ENCODE measurements around the gene OXER1.
"Not testable (repeated sequence)": the region's sequence is repeated elsewhere in the genome, so short reads cannot be mapped to it uniquely, and the experiment has no call there.

OXER1 gene

GRCh38 chr2:42752816-42753813 lies 10.8 kb downstream of the OXER1 start:
- no peak for DNase-seq (ENCODE audit: low read depth, low spot score)

- DNase-seq (ENCODE audit: low read depth, low spot score), result no peak
Observed at GRCh38 chr2:42752314-42752713, 11.6 kb downstream of the OXER1 start.

DNA sequence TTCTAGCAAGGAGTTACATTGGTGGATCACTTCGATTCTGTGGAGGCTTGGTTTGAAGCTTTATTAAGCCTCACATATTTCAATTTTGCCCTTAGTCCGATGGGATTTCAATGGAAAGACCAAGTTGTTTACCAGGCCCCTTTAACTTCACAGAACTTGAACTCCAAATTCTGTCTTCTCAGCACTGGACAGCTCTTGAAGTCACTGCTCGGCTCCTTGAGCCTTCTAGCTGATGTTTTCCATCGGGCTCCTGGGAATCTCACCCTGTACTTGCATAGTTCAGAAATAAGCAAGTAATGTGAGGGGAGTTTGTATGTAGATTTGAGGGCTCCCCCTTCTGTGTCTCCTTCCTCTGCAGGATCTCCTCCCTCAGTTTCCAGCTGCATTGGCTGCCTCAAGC lies 15.1 kb downstream of the OXER1 start:
- no peak for DNase-seq (ENCODE audit: low read depth, low spot score)

DNA sequence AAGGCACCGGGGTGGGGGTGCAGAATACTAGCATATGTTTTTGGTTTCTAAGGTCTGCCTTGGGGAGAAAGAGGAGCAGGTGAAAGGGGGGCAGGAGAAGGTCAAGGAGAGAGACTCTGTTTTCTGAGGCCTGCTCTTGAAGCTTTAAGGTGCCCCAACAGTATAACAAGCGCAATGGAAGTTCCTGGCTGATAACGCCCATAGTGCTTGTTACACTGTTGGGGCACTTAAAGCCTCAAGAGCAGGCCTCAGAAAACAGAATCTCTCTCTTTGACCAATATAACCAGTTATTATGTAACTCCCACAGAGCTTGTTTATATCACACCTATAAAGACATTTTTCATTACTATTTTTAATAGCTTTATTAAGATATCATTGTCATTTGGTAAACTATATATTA lies 16.5 kb downstream of the OXER1 start:
- DNase-seq (ENCODE audit: low read depth, low spot score), result no peak

GRCh38 chr2:42744545-42745082 lies 19.3 kb downstream of the OXER1 start:
- DNase-seq (ENCODE audit: low read depth, low spot score), result no peak

- DNase-seq (ENCODE audit: low read depth, low spot score), result no peak
Observed at GRCh38 chr2:42743659-42743990, 20.3 kb downstream of the OXER1 start.

DNA sequence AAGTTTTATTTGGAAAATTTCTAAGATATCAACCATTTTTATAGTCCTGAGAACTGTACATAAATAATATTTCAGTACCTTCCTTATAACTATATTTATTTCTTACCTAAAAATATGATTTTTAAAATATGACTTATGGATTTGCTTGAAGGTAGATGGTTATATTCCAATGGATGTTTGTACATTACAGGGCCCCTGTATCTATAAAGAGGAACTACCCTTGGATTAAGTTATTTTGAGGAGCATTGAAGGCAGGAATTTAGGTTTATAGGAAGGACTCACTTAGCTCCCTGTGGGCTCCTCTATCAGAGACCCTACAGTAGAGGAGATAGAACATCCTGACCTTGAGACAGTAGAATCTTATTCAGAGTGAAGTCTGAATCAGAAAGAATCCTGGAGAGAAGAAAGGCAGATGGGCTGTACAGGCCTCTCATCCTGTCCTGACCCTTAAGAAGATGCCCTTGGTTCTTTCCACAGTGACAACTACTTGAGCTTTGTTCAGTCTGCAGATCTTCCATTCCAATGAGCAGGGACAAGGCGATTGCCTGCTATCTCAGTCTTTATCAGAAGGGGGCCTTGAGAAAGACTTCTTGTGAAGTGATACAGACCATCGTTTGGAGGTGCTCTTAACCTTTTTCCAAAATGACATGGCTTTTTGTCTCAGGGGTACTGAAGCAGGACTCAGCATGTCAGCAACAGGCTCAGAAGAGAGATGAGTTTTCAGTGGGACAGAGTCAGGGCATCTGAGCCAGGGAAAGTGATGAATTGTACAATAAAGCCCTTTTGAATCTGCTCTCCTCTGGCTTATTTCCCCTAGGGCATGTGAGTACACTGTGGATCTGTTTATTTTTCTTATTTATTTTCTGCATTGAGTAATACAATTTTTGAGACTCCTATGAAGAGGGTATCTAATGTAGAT lies 20.9 kb downstream of the OXER1 start:
- DNase-seq (ENCODE audit: low read depth, low spot score), result no peak

DNA sequence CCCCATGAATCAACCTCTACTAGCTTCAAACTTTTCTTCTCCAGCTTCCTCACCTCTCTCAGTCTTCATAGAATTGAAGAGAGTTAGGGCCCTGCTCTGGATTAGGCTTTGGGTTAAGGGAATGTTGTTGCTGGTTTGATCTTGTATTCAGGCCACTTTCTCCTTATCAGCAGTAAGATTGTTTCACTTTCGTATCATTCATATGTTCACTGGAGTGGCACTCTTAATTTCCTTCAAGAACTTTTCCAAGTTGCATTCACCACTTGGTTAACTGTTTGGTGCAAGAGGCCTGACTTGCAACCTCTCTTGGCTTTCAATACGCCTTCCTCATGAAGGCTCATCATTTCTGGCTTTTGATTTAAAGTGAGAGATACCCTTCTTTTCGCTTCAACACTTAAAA lies 22.8 kb downstream of the OXER1 start:
- no peak for DNase-seq (ENCODE audit: low read depth, low spot score)

DNA sequence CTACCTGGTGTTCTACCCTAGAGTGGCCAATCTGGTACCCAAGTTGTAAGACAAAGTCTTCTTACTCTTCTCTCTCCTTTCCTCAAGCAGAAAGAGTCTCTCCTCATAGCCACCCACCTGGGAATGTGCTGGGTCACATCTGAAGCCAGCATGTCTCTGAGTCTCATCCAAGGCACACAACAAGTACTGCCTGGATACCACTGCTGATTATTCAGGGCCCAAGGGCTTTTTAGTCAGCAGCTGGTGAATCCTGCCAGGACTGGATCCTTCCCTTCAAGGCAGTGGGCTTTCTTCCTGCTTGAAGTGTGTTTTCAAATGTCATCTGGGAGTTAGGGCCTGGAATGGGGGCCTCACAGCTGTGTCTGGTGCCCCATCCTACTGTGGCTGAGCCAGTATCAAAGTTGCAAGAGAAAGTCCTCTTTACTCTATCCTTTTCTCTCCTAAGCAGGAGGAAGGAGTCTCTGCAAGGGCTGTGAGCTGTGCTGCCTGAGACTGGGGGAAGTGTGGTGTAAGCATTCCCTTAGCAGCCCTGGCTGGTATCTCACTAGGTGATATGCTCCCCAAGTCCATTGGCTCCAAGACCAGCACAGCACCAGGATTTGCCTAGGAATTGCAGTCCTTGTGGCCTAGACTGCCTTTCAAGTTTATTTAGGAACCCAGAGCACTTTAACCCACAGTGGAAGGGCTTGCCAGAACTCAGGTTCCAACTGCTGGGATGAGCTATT lies 27.2 kb downstream of the OXER1 start:
- no peak for DNase-seq (ENCODE audit: low read depth, low spot score)

- DNase-seq (ENCODE audit: low read depth, low spot score), result no peak
Observed at GRCh38 chr2:42733852-42734251, 30.1 kb downstream of the OXER1 start.

GRCh38 chr2:42731316-42731715 lies 32.6 kb downstream of the OXER1 start:
- not testable (repeated sequence) for DNase-seq (ENCODE audit: low read depth, low spot score)

GRCh38 chr2:42726680-42727079 lies 37.3 kb downstream of the OXER1 start:
- DNase-seq (ENCODE audit: low read depth, low spot score), result no peak

GRCh38 chr2:42725657-42726056 lies 38.3 kb downstream of the OXER1 start:
- DNase-seq (ENCODE audit: low read depth, low spot score), result no peak

- DNase-seq (ENCODE audit: low read depth, low spot score), result no peak
Observed at GRCh38 chr2:42724886-42725285, 39.0 kb downstream of the OXER1 start.

GRCh38 chr2:42723465-42723864 lies 40.5 kb downstream of the OXER1 start:
- no peak for DNase-seq (ENCODE audit: low read depth, low spot score)

GRCh38 chr2:42722320-42723190 lies 41.4 kb downstream of the OXER1 start:
- DNase-seq (ENCODE audit: low read depth, low spot score), result peak; percentile 93

- no peak for DNase-seq (ENCODE audit: low read depth, low spot score)
Observed at GRCh38 chr2:42721898-42722297, 42.0 kb downstream of the OXER1 start.

DNA sequence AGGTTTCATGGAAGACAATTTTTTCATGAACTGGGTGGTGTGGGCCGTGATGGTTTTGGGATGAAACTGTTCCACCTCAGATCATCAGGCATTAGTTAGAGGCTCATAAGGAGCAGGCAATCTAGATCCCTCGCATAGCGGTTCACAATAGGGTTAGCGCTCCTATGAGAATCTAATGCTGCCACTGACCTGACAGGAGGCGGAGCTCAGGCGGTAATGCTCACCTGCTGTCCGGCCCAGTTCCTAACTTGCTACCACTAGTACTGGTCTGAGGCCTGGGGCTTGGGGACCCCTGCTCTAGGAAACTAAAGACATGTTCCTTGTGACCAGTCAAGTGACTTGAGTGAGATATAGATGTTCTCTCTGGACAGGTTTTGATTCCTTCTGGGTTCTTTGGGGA lies 49.2 kb downstream of the OXER1 start:
- DNase-seq (ENCODE audit: low read depth, low spot score), result no peak

DNA sequence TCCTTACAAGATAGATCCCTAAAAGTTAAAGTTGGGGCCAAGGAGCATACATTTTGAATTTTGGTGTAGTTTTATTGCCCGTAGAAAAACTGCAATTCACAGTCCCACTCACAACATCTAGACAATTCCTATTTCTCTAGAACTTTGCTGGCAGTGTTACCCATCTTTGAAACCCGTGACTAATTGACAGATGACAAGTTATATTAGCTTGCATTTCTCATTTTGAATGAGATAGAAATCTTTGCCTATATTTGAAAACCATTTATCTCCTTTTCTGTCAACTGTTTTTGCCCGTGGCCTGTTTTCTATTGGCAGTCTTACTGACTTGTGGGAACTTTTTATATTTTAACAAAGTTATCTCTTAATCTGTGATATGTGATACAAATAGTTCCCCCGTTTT lies 50.0 kb downstream of the OXER1 start:
- DNase-seq (ENCODE audit: low read depth, low spot score), result no peak

GRCh38 chr2:42712934-42713333 lies 51.0 kb downstream of the OXER1 start:
- DNase-seq (ENCODE audit: low read depth, low spot score), result no peak
